NB4 (cell line): Measurements from ENCODE around the gene KRTAP10-1.

Experiments
- CTCF ChIP-seq: IDR thresholded peaks from one replicate; pipeline ENCODE4 v1.5.1; 2012; ENCODE audit warnings: low read depth, low read length
- MYC ChIP-seq: IDR thresholded peaks from 2 replicates; pipeline ENCODE4 v1.6.1; 2011; ENCODE audit warnings: low read depth, low read length
- POLR2A ChIP-seq: IDR thresholded peaks from 2 replicates; pipeline ENCODE4 v1.6.1; 2011; ENCODE audit warnings: mild to moderate bottlenecking; ENCODE audit not compliant: insufficient read length; ENCODE audit errors: extremely low read depth

- TF ChIP-seq CTCF (no peak), POLR2A (no peak), MYC (no peak)
Observed at GRCh38 chr21:44490816-44491215, 49.2 kb downstream of the KRTAP10-1 start.
